GM19023 (cell line): ENCODE data around the gene KLF11.
"Not testable (repeated sequence)": the region's sequence is repeated elsewhere in the genome, so short reads cannot be mapped to it uniquely, and the experiment has no call there.

Source experiments
- ATAC-seq: cut with Tn5 transposase; IDR thresholded peaks from one replicate; pipeline ENCODE4 v1.9.1; 2021; ENCODE audit warnings: mild to moderate bottlenecking, moderate library complexity; ENCODE audit not compliant: unreplicated experiment

The KLF11 gene

DNA sequence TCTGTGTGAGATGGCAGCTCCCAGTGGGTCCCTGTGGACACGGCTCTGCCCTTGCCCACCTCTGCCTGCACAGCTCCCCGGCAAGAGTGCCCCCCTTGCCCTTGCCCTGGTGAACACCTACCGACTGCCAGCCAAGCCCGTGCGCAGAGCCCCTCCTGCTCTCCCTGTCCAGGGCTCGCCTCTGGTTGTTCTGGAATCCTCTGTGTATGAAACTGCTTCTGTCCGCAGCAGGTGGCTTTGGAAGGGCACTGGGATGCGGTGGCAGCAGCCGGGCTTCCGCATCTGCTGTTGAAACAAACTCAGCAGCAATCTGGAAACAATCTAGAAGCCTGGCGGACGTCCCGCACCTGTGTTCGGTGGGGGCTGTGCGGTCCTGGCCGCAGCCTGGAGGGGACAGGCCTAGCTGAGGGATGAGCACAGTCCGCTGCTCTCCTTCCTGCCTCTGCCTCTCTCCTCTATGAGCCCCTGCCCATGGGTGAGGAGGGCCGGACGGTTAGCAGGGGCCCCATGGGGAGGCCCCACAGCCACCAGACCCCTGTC is 34.0 kb upstream of the KLF11 start:
- no peak for ATAC-seq

DNA sequence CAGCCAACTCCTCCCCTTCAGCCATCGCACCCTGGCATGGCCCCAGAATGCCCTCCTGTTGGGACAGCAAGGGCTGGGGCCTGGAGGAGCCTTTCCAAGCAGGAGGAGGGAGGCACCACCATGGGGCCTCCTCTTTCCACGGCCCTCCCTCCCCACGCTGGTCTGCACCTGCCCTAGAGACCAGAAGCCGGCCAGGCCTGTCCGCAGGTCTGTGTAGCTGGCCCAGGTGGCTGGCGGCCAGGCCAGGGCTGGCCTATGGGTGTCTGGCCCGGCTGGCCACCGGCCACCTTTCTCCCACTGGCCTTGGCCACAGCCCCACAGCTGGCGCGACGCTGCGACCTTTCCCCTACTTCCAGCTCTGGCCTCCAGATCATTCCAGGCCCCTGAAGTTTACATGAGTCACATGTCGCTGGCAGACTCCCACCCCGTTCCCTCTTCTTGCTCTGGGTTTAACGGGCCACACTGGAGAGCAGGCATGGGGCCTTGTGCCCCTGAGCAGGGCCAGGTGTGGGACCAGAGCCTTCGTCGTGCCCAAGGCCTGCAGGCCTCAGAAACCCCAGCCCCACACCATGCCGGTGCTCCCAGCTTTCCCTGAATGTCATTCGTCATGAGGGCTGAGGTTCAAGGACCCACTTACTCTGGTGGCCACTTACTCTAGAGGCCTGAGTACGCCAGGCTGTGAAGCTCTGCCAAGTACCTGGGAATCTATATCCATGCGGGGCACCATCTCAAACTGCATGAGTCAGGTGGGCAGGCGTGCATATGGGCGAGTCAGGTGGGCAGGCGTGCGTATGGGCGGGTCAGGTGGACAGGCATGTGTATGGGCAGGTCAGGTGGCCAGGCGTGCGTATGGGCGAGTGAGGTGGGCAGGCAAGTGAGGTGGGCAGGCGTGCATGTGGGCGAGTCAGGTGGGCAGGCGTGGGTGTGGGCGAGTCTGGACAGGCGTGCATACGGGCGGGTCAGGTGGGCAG is 33.3 kb upstream of the KLF11 start:
- ATAC-seq: no peak

DNA sequence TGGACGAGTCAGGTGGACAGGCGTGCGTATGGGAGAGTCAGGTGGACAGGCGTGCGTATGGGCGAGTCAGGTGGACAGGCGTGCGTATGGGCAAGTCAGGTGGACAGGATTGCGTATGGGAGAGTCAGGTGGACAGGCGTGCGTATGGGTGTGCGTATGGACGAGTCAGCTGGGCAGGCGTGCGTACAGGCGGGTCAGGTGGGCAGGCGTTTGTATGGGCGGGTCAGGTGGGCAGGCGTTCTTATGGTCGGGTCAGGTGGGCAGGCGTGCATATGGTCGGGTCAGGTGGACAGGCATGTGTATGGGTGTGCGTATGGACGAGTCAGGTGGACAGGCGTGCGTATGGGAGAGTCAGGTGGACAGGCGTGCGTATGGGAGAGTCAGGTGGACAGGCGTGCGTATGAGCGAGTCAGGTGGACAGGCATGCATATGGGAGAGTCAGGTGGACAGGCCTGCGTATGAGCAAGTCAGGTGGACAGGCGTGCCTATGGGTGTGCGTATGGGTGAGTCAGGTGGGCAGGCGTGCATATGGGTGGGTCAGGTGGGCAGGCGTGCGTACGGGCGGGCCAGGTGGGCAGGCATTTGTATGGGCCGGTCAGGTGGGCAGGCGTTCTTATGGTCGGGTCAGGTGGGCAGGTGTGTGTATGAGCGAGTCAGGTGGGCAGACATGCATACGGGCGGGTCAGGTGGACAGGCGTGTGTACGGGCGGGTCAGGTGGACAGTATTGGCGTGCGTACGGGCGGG is 32.3 kb upstream of the KLF11 start:
- ATAC-seq: not testable (repeated sequence)

DNA sequence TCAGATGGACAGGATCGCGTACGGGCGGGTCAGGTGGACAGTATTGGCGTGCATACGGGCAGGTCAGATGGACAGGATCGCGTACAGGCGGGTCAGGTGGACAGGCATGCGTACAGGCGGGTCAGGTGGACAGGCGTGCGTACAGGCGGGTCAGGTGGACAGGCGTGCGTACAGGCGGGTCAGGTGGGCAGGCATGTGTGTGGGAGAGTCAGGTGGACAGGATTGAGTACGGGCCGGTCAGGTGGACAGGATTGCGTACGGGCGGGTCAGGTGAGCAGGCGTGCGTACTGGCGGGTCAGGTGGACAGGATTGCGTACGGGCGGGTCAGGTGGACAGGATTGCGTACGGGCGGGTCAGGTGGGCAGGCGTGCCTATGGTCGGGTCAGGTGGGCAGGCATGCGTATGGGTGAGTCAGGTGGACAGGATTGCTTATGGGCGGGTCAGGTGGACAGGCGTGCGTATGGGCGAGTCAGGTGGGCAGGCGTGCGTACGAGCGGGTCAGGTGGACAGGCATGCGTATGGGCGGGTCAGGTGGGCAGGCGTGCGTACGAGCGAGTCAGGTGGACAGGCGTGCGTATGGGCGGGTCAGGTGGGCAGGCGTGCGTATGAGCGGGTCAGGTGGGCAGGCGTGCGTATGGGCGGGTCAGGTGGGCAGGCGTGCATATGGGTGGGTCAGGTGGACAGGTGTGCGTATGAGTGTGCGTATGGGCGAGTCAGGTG is 31.6 kb upstream of the KLF11 start:
- not testable (repeated sequence) for ATAC-seq

DNA sequence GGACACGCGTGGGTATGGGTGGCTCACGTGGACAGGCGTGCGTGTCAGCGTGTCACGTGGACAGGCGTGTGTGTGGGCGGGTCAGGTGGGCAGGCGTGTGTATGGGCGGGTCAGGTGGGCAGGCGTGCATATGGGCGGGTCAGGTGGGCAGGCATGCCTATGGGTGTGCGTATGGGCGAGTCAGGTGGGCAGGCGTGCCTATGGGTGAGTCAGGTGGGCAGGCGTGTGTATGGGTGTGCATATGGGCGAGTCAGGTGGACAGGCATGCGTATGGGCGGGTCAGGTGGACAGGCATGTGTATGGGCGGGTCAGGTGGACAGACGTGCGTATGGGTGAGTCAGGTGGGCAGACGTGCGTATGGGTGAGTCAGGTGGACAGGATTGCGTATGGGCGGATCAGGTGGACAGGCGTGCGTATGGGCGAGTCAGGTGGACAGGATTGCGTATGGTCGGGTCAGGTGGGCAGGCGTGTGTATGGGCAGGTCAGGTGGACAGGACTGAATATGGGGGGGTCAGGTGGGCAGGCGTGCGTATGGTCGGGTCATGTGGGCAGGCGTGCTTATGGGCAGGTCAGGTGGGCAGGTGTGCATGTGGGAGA is 30.9 kb upstream of the KLF11 start:
- not testable (repeated sequence) for ATAC-seq

DNA sequence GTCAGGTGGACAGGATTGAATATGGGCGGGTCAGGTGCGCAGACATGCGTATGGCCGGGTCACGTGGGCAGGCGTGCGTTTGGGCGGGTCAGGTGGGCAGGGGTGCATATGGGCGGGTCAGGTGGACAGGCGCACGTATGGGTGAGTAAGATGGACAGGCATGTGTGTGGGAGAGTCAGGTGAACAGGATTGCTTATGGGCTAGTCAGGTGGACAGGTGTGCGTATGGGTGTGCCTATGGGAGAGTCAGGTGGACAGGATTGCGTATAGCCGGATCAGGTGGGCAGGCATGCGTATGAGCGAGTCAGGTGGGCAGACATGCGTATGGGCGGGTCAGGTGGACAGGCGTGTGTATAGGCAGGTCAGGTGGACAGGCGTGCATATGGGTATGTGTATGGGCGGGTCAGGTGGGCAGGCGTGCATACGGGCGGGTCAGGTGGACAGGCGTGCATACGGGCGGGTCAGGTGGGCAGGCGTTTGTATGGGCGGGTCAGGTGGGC is 30.3 kb upstream of the KLF11 start:
- no peak for ATAC-seq

DNA sequence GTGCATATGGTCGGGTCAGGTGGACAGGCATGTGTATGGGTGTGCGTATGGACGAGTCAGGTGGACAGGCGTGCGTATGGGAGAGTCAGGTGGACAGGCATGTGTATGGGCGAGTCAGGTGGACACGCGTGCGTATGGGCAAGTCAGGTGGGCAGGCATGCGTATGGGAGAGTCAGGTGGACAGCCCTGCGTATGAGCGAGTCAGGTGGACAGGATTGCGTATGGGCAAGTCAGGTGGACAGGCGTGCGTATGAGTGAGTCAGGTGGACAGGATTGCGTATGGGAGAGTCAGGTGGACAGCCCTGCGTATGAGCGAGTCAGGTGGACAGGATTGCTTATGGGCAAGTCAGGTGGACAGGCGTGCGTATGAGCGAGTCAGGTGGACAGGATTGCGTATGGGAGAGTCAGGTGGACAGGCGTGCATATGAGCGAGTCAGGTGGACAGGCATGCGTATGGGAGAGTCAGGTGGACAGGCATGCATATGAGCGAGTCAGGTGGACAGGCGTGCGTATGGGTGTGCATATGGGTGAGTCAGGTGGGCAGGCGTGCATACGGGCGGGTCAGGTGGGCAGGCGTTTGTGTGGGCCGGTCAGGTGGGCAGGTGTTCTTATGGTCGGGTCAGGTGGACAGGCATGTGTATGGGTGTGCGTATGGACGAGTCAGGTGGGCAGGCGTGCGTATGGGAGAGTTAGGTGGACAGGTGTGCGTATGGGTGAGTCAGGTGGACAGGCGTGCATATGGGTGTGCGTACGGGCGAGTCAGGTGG is 29.5 kb upstream of the KLF11 start:
- ATAC-seq: not testable (repeated sequence)

DNA sequence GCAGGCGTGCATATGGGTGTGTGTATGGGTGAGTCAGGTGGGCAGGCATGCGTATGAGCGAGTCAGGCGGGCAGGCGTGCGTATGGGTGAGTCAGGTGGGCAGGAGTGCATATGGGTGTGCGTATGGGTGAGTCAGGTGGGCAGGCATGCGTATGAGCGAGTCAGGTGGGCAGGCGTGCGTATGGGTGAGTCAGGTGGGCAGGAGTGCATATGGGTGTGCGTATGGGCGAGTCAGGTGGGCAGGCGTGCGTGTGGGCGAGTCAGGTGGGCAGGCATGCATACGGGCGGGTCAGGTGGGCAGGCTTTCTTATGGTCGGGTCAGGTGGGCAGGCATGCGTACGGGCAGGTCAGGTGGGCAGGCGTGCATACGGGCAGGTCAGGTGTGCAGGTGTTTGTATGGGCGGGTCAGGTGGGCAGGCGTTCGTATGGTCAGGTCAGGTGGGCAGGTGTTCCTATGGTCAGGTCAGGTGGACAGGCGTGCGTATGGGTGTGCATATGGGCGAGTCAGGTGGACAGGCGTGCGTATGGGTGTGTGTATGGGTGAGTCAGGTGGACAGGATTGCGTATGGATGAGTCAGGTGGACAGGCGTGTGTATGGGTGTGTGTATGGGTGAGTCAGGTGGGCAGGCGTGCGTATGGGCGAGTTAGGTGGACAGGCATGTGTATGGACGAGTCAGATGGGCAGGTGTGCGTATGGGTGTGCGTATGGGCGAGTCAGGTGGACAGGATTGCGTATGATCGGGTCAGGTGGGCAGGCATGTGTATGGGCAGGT is 28.7 kb upstream of the KLF11 start:
- no peak for ATAC-seq

DNA sequence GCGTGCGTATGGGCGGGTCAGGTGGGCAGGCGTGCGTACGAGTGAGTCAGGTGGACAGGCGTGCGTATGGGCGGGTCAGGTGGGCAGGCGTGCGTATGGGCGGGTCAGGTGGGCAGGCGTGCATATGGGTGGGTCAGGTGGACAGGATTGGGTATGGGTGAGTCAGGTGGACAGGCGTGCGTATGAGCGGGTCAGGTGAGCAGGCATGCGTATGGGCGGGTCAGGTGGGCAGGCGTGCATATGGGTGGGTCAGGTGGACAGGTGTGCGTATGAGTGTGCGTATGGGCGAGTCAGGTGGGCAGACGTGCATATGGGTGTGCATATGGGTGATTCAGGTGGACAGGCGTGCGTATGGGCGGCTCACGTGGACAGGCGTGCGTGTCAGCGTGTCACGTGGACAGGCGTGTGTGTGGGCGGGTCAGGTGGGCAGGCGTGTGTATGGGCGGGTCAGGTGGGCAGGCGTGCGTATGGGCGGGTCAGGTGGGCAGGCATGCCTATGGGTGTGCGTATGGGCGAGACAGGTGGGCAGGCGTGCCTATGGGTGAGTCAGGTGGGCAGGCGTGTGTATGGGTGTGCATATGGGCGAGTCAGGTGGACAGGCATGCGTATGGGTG is 27.9 kb upstream of the KLF11 start:
- not testable (repeated sequence) for ATAC-seq

DNA sequence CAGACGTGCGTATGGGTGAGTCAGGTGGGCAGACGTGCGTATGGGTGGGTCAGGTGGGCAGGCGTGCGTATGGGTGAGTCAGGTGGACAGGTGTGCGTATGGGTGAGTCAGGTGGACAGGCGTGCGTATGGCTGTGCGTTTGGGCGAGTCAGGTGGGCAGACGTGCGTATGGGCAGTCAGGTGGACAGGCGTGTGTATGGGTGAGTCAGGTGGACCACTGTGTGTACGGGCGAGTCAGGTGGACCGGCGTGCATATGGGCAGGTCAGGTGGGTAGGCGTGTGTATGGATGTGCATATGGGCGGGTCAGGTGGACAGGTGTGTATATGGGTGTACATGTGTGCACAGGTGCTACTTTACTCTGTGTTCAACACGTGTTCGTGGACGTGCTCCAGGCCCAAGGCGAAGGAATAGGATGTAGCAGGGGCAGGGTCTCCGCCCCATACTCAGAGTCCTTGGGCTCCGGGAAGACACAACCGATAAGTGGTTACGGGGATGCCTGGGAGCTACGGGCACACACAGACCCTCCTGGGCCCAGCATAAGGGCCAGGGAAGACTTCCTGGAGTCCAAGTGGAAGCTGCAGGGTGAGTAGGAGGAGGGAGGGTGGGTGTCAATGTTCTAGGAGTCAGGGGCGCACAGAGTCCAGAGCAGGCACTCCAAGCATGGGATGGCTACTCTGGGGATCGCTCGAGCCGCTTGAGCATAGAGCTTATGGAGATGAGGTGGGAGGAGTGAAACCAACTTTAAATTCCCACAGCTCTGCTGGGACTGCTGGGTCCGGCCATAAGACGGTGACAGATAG is 27.1 kb upstream of the KLF11 start:
- no peak for ATAC-seq

DNA sequence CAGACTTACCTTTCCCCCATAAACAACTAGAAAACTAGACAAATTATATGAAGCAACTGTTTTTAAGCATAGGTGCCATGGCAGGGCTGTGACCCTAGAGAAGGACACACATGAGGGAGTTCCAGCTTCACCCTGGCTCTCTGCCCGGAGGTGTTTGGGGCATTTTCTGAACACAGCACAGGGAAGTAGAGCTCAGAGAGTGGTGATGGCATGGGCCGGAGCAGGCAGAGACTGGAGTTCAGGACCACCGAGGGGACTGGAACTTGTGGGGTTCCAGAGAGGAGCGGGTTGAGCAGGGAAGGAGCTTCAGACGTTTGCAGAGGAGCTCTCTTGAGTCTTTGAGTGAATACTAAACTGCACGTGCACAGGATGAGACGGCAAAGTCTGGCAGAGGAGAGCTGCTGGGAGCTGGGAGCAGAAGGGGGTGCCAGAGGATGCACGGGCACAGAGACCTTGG is 26.5 kb upstream of the KLF11 start:
- ATAC-seq: no peak

DNA sequence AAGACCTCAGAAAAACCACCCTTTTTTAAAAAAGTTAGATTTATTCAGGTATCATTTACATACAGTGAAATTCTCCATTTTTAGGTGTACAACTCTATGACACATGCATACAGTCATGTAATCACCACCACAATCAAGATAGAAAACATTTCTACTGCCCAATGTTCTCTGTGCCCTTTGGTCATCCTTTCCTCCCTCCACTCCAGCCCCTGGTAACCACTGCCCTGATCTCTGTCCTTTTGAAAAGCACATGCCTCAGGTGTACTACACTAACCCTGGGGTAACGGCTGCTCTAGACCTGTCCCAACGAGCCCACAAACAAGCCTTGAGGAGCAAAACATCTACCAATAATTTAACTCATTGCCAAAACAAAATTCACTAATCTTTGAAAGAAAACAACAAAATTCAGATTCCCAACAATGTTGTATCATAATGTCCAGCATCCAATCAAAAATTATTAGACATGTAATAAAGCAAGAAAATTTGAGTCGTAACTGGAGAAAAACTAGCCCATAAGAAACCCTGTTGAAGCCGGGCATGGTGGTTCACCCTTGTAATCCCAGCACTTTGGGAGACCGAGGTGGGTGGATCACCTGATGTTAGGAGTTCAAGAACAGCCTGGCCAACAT is 25.9 kb upstream of the KLF11 start:
- ATAC-seq: no peak

DNA sequence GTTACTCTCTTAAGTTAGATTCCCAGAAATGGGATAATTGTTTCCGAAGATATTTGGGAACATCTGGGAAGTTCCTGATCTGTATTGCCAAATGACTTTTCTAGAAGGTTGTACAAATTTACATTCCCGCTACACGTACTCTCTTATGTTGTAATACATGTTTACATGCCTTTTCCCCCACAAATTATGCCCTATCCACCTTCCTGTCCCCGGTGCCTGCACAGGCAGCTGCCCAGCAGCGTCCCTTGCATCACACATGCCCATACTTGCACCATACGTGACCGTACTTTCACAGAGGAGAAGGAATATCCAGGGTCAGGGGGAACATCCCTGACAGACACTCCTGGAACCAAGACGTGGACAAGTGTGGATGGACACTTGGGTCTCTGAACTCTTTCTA is 24.2 kb upstream of the KLF11 start:
- no peak for ATAC-seq

DNA sequence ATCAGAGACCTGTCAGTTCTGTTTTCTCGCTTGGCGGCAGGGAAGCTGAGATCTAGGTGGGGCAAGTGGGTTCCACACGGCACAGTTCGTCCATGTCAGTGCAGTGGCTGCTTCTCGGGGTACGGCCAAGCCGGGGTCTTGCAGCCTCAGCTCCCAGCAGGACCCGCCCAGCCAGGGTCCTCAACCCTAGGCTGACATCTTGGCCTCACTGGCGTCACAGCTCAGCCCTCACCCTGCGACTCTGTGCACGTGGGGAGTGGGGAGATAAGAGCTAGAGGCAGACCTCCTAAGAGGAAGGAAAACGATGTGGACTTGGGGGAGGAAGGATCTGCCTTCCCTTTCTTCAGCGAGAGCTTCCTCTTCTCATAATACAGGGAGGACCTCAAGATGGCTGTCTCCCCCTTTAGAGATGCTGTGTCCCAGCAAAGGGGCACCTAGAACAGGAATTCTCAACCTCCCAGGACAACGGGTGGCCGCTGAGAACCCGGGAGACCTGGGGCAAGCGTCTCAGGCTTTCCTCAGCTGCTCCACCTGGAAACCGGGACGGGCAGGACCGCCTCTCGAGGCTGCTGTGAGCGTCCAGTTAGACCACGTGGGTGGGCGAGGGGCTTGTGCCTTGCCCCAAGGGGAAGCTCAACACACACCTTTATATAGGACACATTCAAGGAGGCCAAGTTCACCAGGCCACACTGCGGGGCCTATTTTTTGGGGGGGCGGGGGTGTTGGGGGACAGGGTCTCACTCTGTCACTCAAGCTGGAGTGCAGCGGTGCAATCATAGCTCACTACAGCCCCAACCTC is 23.5 kb upstream of the KLF11 start:
- ATAC-seq: no peak

DNA sequence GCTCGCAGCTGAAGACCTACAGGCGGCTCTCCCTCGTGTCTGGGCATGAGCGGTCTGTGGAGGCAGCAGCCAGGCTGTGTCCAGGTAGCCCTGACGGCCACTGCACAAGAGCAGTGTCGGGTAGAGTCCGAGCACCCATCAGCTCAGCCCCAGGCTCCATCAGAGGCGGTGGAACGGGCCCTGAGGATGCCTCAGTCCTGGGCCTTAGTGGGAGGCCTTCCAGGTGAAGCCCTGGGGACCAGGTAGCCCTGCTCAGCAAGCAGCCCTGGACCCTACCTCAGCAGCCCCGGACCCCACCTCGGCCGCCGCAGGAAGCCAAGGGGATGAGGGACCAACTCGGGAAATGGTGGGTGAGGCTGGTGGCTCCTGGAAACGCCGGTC is 21.3 kb upstream of the KLF11 start:
- ATAC-seq: no peak

DNA sequence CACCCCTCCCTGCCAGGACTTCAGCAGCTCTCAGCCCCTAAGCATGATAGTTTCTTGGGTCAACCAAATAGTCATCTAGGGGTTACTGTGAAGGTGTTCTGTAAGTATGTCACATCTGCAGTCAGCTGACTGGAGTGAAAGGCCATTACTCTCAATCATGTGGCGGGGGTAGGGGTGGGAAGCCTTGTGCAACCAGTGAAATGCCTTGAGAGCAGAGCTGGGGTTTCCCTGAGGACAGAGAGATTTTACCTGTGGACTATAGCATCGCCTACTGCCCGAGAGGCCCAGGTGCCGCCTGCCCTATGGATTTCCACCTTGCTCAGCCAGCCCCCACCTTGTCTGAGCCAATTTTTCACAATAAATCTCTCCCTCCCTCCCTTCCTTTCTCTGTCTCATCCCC is 20.9 kb upstream of the KLF11 start:
- ATAC-seq: no peak
